D341Med (cell line): Measurements from ENCODE around the gene NME9.

Experiments
- DNase-seq: peaks from one replicate; pipeline ENCODE4 v3.0.0; 2012; ENCODE audit warnings: low spot score

Gene NME9

DNA sequence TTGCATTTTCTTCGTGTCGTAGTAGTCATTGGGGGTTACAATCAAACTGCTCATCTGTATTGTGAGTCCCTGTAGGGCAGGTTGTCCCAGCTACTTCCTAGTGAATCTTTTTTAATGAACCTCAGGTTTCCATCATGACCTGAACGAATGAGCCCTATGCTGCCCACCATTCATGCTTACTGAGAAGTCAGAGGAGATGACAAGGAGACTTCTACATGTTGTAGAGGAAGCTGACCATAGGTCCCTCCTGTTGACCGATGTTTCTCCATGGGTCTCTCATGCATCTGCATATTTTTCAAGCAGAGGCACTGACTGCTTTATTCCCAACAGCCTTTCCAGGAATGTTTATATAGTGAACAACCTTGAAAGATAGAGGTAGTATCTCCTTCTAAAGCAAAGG is 5.0 kb upstream of the NME9 start:
- no peak for DNase-seq

DNA sequence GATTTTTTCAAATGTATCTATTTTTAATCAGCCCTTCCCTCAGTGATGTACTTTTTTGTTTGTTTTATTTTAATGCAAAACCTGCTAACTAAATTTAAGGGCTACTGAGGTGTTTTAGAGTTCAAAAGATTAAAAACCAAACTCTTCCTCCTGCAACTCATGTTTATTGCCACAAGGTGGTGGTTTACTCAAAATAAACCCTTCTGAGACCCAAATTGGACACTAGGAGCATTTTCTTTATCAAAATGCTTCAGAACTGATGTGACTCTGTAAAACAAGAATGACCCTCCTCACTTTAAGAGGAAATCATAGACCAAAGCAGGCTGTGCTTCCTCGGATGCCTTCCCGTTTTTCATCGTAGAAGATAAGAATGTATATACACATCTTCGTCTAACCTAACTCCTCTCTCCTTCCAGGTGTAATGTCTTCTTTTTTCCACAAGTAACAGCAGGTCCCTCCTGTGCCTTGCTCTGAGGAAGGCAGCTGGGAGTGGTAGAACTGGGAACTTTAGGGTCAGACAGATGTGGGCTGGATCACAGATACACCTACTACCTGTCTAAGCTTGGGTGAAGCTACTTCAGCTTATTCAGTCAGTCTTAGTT is 2.9 kb upstream of the NME9 start:
- no peak for DNase-seq

DNA sequence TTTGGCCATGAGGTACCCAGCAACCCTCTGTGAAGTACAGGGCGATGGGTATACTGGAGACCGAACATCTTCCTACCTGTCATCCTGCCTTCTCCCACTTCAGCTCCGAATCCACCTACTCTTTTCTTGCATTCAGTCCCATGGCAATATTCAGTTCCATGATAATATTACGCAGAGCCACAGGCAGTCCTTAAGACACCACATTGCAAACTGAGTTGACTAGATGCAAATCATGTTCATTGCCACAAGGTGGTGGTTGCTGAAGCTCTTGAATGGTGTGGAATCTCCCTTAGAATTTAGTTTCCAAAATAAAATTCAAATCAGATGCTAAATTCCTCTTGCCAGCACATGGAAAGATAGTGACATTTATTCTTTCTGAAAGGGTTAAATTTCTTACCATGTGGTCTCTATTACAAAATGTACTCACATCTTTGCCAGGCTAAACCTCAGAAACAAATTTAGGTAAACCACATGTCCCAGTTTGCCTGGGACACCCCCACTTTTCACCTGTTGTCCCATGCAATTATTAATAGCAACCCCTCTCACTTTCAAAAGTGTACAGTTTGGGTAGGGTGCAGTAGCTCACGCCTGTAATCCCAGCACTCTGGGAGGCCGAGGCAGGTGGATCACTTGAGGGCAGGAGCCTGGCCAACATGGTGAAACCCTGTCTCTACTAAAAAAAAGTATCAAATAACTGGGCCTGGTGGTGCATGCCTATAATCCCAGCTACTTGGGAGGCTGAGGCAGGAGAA is 1.7 kb upstream of the NME9 start:
- DNase-seq = no peak

DNA sequence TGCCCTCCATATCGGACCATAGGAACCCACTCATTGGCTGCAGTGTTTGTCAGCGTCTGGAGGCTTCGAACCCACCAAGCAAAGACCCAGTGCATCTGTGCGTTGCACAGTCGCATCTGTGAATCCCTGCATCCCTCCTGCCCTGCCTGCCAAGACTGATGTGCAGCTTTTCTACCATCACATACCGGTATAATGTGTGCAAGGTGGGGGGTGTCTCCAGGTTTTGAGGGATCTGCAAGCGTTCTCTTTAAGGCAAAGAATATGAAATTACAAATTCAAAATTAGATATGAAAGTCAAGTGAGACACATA is 288 bp upstream of the NME9 start:
- no peak for DNase-seq

GRCh38 chr3:138328341-138328740 is 1.3 kb downstream of the NME9 start:
- DNase-seq = no peak

- DNase-seq = no peak
These were observed 1.8 kb downstream of the NME9 start for GRCh38 chr3:138327831-138328230.

DNA sequence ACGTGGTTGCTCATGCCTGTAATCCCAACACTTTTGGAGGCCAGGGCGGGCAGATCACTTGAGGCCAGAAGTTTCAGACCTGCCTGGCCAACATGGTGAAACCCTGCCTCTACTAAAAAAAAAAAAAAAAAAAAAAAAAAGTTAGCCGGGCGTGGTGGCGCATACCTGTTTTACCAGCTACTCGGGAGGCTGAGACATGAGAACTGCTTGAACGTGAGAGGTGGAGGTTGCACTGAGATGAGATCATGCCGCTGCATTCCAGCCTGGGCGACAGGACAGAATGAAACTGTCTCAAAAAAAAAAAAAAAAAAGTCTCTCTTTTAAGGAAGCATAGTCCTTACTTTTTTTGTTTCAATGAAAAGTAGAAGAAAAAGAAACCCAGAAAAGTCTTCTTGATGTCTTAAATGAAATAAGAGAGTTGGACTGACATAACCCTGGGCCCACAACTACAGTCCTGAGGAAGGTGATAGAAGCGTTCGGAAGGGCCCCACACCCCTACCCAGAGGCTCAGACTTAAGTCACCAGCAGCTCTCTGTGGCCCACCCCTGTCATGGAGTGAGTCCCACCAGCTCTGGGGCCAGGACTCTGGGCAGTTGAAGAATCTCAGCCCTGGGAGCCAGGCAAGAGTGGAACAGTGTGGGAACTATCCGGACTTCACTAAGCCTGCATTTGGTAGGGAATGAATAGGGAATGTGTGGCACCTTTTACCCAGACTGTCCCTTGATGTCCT is 2.6 kb downstream of the NME9 start:
- no peak for DNase-seq

DNA sequence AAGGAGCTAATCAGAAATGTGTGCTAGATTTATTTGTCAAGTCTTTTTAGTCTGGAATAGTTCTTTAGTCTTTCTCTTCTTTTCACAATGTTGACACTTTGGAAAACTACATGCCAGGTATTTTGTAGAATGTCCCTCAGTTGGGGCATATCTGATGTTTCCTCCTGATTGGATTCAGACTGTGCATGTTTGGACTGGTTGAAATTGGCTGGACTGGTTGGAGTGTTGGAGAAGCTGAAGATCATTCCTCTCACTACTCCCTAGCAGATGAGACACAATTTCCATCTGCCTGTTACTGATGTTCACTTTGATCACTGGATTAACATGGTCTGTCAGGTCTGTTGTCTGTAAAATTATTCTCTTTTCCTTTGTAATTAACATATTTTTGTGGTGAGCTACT is 3.7 kb downstream of the NME9 start:
- no peak for DNase-seq

GRCh38 chr3:138323971-138324370 is 5.7 kb downstream of the NME9 start:
- no peak for DNase-seq

DNA sequence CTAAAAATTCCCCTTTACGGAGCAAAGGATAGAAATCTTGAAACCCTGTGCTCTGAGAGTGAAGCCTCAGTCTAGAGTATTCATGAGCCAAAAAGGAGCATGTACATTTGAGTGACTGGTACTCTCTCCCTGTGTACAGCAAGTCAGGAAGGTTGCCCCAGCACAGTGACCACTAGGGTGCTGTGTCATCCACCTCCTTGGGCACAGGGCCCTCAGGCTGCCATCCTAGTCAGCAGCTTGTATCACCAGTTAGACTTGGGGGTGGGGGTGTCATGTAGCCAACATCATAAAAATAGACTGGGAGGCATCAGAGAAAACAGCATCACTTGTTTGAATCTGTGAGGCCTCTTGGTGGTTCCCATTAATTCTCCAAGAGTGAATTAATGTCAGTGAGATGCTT is 12.0 kb downstream of the NME9 start:
- no peak for DNase-seq

DNA sequence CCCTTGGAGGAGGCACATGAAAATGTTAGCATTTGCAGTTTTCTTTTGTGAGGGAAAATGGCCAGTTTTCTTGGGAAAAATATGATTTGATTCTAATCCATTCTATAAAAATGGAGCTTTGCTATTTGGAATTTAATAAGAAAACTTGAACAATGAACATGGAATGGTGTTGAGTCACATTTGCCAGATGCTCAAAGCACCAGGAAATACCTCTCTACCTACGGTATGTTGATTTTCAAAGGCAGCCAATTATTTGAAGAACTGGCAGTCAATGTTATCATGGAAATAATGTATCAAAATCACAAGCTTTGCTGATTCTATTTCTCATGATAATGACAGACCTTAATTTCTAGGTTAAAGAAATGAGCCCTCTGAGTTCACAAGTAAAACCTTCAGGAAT is 14.9 kb downstream of the NME9 start:
- no peak for DNase-seq

DNA sequence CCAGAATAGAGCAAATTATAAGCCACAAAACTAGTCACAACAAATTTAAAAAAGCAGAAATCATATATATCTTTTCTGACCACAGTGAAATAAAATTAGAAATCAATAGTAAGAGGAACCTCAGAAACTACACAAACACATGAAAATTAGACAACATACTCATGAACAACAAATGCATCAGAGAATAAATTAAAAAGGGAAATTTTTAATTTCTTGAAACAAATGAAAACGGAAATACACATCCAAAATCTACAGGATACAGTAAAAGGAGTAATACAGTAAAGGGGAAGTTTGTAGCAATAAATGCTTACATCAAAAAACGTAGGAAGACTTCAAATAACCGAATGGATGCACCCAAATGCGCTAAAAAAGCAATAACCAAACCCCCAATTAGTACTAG is 19.2 kb downstream of the NME9 start:
- no peak for DNase-seq

GRCh38 chr3:138308783-138309182 is 20.9 kb downstream of the NME9 start:
- no peak for DNase-seq

DNA sequence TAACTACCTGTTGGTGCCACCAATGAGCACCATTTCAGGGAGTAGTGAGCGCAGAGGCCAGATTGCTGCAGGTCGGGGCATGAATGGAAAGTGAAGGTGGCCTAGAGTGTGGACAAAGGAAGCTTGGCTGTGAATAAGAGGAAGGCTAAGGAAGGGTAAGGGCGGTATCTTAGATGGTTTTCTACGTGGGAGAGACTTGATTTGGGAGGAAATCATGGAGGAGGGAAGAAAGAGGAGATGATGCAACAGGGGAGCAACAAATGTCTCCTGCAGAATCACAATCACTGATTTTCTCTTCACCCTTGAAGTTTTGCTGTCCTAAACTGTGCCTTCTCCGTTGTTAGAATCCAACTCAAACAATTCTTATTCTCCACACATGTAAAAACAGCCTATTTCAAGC is 21.8 kb downstream of the NME9 start:
- DNase-seq = no peak

DNA sequence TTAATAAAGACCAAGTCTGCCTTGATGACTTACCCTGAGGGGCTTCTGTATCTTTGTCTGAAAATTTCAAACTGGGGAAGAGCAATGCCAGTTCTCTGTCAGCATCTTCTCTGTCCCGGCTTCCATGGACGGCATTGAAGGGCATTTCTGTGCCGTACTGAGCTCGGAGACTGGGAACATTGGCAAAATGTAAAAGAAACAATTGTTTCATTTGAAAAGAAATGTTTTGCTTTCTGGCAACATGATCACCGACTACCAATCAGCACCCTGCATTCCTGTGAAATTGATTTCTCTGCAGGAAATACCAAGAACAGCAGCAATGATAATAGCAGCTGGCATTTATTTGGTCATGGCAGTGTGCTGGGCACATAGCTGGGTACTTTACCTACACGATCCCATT is 26.2 kb downstream of the NME9 start:
- DNase-seq = no peak

DNA sequence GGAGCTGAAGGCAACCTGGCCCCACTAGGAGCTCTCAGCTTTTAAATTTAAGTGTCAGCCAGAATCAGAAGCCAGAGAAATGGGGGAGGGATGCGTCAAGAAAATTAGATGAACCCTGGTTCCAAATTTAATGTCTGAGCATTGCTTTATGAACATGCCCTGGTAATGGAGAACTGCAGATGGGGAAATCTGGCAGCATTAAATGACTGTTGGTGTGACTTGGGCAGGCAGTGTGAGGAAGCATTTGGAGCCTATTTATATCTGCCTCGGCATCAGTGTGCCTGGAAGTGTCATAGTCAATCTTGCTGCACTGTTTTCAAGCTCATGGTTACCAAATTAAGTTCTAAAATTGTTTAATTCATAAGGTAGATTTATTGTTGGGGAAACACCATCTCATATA is 29.0 kb downstream of the NME9 start:
- DNase-seq = no peak

- no peak for DNase-seq
These were observed 31.8 kb downstream of the NME9 start for GRCh38 chr3:138297876-138298275.

- no peak for DNase-seq
These were observed 32.5 kb downstream of the NME9 start for GRCh38 chr3:138297059-138297607.

GRCh38 chr3:138296639-138297038 is 33.0 kb downstream of the NME9 start:
- no peak for DNase-seq

DNA sequence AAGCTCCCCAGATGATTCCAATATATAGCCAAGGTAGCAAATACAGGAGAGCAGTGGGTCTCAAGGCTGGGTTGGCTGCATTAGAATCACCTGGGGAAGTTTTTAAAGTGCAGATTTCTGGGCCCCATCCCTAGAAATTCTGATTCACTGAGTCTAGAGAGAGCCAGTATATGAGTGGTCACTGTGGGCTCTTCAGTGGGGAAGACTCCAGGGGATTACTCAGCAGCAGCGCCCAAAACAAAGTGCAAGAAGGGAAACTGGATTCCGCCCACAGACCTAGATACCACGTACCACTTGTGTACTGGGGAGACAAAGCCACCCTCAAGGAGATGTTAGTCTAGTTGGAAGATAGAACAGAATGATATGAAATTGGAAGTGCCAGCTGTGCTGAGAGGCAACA is 40.0 kb downstream of the NME9 start:
- no peak for DNase-seq

DNA sequence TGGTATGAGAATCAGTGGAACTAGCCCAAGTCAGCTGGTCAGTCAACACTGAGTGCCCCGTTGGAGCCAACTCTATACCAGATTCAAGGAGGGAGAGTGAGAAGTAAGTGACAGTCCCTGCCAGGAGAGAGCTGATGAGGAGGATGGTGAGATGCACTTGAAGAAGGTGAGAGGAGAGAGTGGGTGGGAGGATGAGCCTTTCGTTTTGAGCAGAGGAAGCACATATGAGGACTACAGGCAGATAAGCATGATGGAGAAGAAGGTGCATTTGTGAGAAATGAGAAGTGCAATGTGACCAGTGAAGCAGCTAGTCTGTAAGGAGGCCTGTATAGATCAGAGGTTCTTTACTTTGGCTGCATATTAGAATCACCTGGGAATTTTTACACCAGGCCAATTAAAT is 40.4 kb downstream of the NME9 start:
- no peak for DNase-seq

GRCh38 chr3:138284957-138285477 is 44.6 kb downstream of the NME9 start:
- no peak for DNase-seq

DNA sequence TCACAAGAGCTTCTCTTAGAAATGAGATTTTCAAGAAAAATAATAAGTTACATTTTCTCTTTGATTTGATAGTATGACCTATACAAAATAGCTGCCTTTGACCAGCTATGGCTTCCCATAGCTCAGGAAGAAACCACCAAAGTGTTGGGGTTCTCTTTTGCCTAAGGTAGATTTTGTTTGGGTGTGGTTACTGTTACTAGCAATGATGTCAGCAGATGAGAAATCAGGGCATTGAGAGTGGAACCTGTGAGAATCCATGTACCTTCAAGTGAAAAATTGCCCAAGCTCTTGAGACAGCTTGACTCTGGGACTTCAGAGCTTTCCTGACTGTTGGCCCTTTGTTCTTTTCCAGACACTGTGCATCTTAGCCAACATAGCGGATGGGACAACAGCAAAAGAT is 45.6 kb downstream of the NME9 start:
- no peak for DNase-seq
